ENCODE results near the gene ATP9A.

GRCh38 chr20:51634257-51634656 is 133.9 kb downstream of the ATP9A start:
- TF ChIP-seq, protein P1, sequence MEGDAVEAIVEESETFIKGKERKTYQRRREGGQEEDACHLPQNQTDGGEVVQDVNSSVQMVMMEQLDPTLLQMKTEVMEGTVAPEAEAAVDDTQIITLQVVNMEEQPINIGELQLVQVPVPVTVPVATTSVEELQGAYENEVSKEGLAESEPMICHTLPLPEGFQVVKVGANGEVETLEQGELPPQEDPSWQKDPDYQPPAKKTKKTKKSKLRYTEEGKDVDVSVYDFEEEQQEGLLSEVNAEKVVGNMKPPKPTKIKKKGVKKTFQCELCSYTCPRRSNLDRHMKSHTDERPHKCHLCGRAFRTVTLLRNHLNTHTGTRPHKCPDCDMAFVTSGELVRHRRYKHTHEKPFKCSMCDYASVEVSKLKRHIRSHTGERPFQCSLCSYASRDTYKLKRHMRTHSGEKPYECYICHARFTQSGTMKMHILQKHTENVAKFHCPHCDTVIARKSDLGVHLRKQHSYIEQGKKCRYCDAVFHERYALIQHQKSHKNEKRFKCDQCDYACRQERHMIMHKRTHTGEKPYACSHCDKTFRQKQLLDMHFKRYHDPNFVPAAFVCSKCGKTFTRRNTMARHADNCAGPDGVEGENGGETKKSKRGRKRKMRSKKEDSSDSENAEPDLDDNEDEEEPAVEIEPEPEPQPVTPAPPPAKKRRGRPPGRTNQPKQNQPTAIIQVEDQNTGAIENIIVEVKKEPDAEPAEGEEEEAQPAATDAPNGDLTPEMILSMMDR (IDR thresholded peaks at IDR 0.05), result no peak
- TF ChIP-seq POLR2A (IDR thresholded peaks at IDR 0.05), result no peak
- TF ChIP-seq POLR2AphosphoS5 (IDR thresholded peaks at IDR 0.05), result no peak
- no peak for TF ChIP-seq EP300 (IDR thresholded peaks at IDR 0.05)
